Effector memory CD4-positive, alpha-beta T cell (primary cell): ENCODE results near the gene TPM2.
A peak's percentile ranks its signal among the peaks of the same experiment; 100 is the strongest.

Experiments used
- DNase-seq, 3 donors: peaks; one replicate each; pipeline ENCODE4 v3.0.0-alpha.2; 2020
- H3K27ac ChIP-seq: 2 replicates; pipeline ENCODE4 v1.7.0; 2013; ENCODE audit warnings: mild to moderate bottlenecking, low read length, moderate library complexity; ENCODE audit not compliant: insufficient read depth, poor library complexity, severe bottlenecking
- H3K27me3 ChIP-seq: replicated peaks from 2 replicates; pipeline ENCODE4 v1.7.0; 2013; ENCODE audit warnings: mild to moderate bottlenecking, low read length; ENCODE audit not compliant: insufficient read depth, control insufficient read depth, poor library complexity, severe bottlenecking
- H3K36me3 ChIP-seq: 2 replicates; pipeline ENCODE4 v1.7.0; 2013; ENCODE audit warnings: mild to moderate bottlenecking, low read length, moderate library complexity; ENCODE audit not compliant: control insufficient read depth, insufficient read depth
- H3K4me1 ChIP-seq: 2 replicates; pipeline ENCODE4 v1.7.0; 2013; ENCODE audit warnings: low read length, mild to moderate bottlenecking; ENCODE audit not compliant: control insufficient read depth, insufficient read depth, poor library complexity, severe bottlenecking
- H3K4me3 ChIP-seq: 2 replicates; pipeline ENCODE4 v1.7.0; 2013; ENCODE audit warnings: low read length, low read depth, mild to moderate bottlenecking; ENCODE audit not compliant: insufficient read depth, poor library complexity, severe bottlenecking
- H3K9me3 ChIP-seq: 2 replicates; pipeline ENCODE4 v1.7.0; 2013; ENCODE audit warnings: mild to moderate bottlenecking, low read length, moderate library complexity; ENCODE audit not compliant: control insufficient read depth
- total RNA-seq, 3 donors: gene quantifications; one replicate each; lab custom pipeline; 2026; lab: John Stamatoyannopoulos, UW

The TPM2 gene
- total RNA-seq: 32.4 to 57.8 (median 55.8) reads per million in 3 donors

DNA sequence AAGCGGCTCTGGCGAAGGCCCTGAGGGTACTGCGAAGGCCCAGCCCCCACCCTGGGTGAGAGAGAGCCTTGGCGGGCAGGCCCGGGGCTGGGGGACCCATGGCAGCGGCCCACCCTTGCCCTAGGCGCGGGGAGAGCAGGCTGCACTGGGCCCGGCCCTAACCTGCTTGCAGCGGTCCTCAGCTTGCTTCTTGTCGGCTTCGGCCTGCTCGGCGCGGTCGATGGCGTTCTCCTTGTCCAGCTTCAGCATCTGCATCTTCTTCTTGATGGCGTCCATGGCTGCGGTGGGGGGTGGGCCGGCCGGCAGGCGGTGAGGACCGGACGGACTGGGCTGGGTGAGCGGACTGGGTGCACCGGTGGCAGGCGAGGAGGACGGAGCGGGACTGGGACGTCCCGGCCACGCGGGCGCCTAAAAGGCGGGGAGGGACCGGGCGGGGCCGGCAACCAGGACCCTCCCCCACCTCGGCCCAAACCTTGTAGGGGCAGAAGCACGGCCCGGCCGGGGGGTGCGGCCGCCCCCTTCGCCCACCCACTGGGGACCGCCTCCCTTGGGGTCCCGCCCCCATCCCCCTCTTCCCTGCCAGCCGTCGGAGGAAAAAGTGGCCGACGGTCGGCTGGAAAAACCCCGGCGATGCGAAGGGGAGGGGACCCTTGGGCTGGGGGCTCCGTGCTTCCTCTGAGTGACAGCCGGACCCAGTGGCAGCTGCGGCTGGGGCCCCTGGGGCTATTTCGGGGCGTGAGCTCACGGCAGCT lies at the start of gene TPM2:
TPM2 (minus strand) TSS at position 384 of the 752 bp plus-strand sequence; CDS start at position 276, 108 bp downstream.
- H3K27ac ChIP-seq: peak within 1 kb of the TSS; percentile 45
- H3K27me3 ChIP-seq: no peaks in the 10 kb centered on the region
- no peak for DNase-seq

DNA sequence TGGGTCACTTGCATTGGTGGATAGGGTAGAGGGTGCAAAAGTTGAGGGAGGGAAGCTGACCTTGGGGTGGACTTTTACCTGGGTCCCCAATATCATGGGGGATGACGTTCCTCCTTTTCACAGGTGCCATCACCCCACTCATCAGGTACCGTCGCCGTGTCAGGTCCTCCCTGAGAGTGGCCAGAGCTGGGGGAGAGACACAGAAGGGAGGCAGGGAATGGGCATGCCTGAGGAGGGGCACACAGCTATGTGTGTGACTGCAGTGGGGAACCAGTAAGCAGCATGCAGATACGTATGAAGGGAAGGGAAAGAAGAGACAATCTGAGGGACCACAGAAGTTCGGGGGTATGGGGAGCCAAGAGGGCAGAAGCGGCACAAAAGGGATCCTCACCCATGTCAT lies 49.2 kb upstream of the TPM2 start:
- Histone ChIP-seq H3K27ac (no peak overlapping the region), H3K4me3 (no peak overlapping the region), H3K36me3 (peaks cover 56% of the 10 kb centered on the region), H3K4me1 (no peaks in the 10 kb centered on the region), H3K9me3 (no peaks in the 10 kb centered on the region), H3K27me3 (no peaks in the 10 kb centered on the region)
- DNase-seq: no peak

More for the DNA sequence above, at the start of gene TPM2:
- H3K4me3 ChIP-seq: peak within 1 kb of the TSS; percentile 78
- peaks cover 9% of the 10 kb centered on the region for H3K4me1 ChIP-seq
- no peaks in the 10 kb centered on the region for H3K9me3 ChIP-seq
- no peaks in the 10 kb centered on the region for H3K36me3 ChIP-seq

DNA sequence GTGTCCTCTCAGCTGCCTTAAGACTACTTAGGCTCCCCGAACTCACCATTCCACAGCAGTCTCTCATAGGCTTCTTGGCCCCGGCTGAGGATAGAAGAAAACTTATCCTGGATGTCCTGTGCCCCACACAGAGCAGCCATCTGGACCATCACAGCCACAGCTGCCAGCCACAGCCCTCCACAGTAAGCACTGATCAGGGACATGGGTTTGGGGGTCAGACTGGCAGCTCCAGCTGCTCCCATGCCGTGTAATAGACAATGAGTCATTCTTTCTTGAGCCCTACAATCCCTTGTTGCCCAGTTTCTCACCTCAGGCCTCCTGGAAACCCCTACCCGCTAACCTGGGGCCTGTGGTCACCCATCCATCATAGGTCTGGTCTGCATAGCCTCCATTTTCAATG lies 48.5 kb upstream of the TPM2 start:
- Histone ChIP-seq H3K9me3 (no peaks in the 10 kb centered on the region), H3K27ac (no peak overlapping the region), H3K4me1 (peaks cover 5% of the 10 kb centered on the region), H3K36me3 (peaks cover 49% of the 10 kb centered on the region), H3K4me3 (no peak overlapping the region), H3K27me3 (no peaks in the 10 kb centered on the region)
- DNase-seq: no peak

DNA sequence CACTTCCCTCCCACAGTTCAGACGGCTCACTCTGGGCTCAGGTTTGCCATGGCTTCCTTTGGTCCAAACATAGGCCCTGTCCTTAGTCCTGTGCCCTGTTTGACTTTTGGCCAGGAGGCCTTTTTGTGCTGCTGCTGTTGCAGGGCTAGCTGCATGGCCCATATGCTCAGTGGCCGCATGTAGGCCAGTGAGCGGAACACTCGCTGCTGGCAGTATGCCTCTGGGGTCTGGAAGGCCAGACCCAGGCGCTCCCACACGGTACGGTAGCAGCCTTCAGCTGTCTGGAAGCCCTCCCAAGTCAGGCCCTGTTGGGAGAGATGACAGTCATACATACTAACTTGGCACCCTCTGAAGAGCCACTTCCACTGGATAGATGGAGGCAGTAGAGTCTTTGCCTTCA lies 47.4 kb upstream of the TPM2 start:
- peaks cover 45% of the 10 kb centered on the region for H3K36me3 ChIP-seq
- DNase-seq: no peak
- H3K9me3 ChIP-seq: no peaks in the 10 kb centered on the region
- no peaks in the 10 kb centered on the region for H3K27me3 ChIP-seq
- H3K4me1 ChIP-seq: peaks cover 8% of the 10 kb centered on the region
- H3K27ac ChIP-seq: no peak overlapping the region
- H3K4me3 ChIP-seq: no peak overlapping the region

DNA sequence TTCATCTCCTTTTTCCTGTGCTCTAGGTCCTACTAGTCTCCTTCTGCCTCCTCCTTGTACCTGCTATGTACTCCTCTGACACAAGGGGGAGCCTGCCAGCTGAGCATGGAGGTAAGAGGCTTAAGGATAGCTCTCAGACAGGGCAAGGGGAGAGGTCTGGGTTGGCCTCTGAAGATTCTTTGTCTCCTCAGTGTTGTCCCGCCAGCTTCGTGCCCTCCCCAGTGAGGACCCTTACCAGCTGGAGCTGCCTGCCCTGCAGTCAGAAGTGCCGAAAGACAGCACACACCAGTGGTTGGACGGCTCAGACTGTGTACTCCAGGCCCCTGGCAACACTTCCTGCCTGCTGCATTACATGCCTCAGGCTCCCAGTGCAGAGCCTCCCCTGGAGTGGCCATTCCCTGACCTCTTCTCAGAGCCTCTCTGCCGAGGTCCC lies 46.5 kb upstream of the TPM2 start:
- H3K27me3 ChIP-seq: no peaks in the 10 kb centered on the region
- peak; percentile 22 to 48 (median 43) for DNase-seq
- no peak overlapping the region for H3K4me3 ChIP-seq
- no peaks in the 10 kb centered on the region for H3K9me3 ChIP-seq
- H3K4me1 ChIP-seq: peaks cover 13% of the 10 kb centered on the region
- H3K27ac ChIP-seq: peak overlapping the region; percentile 28
- peaks cover 45% of the 10 kb centered on the region for H3K36me3 ChIP-seq

DNA sequence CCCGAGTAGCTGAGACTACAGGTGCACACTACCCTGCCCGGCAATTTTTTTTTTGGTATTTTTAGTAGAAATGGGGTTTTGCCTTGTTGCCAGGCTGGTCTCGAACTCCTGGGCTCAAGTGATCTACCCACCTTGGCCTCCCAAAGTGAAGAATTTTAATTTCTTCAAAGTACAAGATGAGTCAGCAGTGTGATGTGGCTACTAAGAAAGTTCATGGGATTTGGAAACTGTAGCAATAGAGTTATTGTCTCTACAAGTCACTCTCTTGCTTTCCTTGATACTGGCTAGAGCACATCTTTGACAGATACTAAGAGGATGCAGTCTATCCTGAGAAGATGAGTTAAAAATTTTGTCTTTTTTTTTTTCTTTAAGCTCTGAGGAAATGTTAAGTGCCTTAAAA lies 44.4 kb upstream of the TPM2 start:
- no peaks in the 10 kb centered on the region for H3K9me3 ChIP-seq
- no peak overlapping the region for H3K27ac ChIP-seq
- H3K4me3 ChIP-seq: no peak overlapping the region
- H3K4me1 ChIP-seq: peaks cover 33% of the 10 kb centered on the region
- no peak for DNase-seq
- H3K27me3 ChIP-seq: no peaks in the 10 kb centered on the region
- H3K36me3 ChIP-seq: peaks cover 33% of the 10 kb centered on the region

DNA sequence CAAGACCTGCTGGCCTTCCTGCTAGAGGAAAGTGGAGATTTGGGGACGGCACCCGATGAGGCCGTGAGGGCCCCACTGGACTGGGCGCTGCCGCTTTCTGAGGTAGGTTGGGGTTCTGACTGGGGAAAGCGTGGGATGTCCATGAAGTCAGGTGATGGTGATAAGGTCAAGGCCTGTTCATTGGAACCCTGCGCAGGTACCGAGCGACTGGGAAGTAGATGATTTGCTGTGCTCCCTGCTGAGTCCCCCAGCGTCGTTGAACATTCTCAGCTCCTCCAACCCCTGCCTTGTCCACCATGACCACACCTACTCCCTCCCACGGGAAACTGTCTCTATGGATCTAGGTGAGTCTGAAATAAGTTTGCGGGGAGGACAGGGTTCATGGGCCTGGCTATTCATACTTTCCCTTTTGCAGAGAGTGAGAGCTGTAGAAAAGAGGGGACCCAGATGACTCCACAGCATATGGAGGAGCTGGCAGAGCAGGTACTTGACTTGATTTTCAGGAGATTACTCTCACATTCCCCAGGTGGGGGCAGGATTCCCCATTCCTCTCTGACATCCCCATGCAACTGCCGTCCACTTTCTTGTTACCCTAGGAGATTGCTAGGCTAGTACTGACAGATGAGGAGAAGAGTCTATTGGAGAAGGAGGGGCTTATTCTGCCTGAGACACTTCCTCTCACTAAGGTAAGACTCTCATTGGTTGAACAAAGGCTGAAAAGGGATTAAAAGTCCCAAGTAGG lies 43.2 kb upstream of the TPM2 start:
- peak overlapping the region; percentile 88 for H3K27ac ChIP-seq
- peaks cover 23% of the 10 kb centered on the region for H3K36me3 ChIP-seq
- no peaks in the 10 kb centered on the region for H3K9me3 ChIP-seq
- H3K4me3 ChIP-seq: peak overlapping the region; percentile 72
- peaks cover 42% of the 10 kb centered on the region for H3K4me1 ChIP-seq
- no peak for DNase-seq
- no peaks in the 10 kb centered on the region for H3K27me3 ChIP-seq

DNA sequence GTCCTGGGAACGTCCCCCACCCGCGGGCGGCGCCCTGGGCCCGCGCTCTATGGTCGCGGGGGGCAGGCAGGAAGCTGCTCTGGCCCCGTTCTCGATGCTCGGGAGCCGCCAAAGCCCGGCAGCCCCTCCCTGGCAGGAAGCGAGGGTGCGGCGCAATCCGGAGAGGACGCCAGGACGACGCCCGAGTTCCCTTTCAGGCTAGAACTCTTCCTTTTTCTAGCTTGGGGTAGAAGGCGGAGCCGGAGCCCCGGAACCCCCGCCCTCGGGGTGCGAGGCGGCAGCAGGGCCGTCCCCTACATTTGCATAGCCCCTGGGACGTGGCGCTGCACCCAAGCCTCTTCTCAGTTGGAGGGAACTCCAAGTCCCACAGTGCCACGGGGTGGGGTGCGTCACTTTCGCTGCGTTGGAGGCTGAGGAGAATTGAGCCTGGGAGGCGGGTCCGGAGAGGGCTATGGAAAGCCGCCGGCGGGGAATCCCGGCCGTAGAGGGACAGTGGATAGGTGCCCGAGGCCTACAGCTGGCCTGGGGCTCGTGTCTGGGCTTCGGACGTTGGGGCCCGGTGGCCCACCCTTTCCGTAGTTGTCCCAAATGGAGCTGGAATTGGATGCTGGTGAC lies 42.6 kb upstream of the TPM2 start, which contains the start of the genes CREB3 and TLN1:
CREB3 (plus strand) TSS at position 482 of the 615 bp plus-strand sequence; CDS start at position 589, 107 bp downstream.
TLN1 (minus strand) TSS at position 11 of the 615 bp plus-strand sequence. CDS start 6,501 bp downstream, outside the sequence.
- Histone ChIP-seq H3K4me1 (peaks cover 49% of the 10 kb centered on the region), H3K27me3 (no peaks in the 10 kb centered on the region), H3K4me3 (peak within 1 kb of the TSS; percentile 72), H3K36me3 (peaks cover 17% of the 10 kb centered on the region), H3K27ac (peak within 1 kb of the TSS; percentile 88), H3K9me3 (no peaks in the 10 kb centered on the region)
- peak; percentile 93 to 96 (median 96) for DNase-seq

DNA sequence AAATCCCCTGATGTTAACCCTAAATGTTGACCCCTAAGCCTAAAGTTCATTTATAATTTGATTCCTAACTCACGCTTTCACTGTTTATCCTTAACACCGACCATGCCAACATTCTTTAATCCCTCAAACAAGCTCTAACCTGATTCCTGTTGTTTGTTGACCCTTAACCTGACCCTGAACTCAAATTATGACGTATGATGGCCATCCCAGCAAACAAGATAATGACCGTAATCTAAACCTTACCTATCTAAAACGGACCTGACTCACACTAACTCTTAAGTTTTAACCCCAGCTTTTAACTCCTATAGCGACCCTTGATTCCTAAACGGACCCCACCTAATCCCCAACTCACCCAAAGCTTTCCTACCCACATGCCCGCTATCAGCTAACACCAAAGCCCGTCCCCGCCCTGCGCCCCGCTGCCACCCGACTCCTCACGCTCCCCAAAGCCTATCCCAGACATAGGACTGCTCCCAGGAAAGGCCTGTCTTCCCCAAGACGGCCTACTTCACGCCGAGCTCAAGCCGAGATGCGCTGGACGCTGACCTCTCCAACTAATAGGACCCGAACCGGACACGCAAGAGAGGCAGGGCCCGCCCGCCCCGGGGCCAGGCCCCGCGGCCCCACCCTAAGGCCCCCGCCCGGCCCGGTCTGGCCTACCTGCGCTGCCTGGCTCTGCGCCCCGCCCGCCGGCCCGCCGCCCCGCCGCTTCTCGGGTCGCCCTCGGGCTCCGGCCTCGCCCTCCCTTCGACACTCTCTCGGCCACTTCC lies 41.9 kb upstream of the TPM2 start:
- Histone ChIP-seq H3K27me3 (no peaks in the 10 kb centered on the region), H3K9me3 (no peaks in the 10 kb centered on the region), H3K27ac (peak overlapping the region; percentile 88), H3K4me3 (peak overlapping the region; percentile 72), H3K4me1 (peaks cover 56% of the 10 kb centered on the region), H3K36me3 (peaks cover 14% of the 10 kb centered on the region)
- no peak for DNase-seq
